WI38 (cell line): ENCODE data around the gene ESYT1.

ENCODE experiments used
- H3K4me3 ChIP-seq: 2 replicates; pipeline ENCODE4 v1.5.1; 2011; ENCODE audit warnings: low read depth, mild to moderate bottlenecking, control low read depth, low read length
- TF ChIP-seq, protein P1 (sequence below): IDR thresholded peaks from 2 replicates; pipeline ENCODE4 v1.5.1; 2012; ENCODE audit warnings: low read depth, mild to moderate bottlenecking, control low read depth, low read length

The ESYT1 gene

DNA sequence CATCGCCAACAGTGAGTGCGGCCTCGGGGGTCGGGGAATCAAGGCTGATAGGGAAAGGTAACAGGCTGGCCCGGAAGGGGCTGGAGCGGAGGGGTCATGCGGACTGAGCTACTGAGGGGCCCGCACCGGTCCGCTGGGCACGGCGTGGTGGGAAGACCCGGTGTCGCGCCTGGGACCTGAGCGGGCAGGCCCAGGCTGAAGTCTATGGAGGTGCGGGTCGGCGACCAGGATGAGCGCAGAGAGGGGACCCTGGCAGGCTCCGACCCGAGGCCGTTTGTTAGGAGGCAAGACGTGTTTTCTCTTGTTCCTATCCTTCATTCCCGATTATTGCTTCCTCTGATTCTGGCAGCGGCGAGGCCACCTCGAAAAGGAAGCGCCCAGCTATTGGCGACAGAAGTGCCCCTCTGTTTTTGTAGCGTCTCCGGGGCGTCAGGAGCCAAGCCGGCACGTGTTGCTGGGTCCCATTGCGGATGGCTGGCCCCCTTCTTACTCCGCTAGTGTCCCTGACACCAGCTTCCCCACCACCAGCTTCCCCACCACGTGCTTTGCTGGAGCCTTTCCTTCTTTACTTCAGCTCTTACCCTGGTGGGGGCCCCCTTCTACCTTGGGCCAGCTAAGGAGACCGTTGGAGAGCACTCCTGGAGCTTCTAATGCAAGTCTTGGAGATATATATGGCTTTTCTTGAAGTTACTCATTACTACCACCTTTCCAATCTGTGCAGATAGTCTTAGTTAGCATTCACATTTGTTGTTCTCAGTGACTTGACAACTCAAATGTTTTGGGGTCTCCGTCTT is 23.1 kb upstream of the ESYT1 start:
- TF ChIP-seq, protein P1, sequence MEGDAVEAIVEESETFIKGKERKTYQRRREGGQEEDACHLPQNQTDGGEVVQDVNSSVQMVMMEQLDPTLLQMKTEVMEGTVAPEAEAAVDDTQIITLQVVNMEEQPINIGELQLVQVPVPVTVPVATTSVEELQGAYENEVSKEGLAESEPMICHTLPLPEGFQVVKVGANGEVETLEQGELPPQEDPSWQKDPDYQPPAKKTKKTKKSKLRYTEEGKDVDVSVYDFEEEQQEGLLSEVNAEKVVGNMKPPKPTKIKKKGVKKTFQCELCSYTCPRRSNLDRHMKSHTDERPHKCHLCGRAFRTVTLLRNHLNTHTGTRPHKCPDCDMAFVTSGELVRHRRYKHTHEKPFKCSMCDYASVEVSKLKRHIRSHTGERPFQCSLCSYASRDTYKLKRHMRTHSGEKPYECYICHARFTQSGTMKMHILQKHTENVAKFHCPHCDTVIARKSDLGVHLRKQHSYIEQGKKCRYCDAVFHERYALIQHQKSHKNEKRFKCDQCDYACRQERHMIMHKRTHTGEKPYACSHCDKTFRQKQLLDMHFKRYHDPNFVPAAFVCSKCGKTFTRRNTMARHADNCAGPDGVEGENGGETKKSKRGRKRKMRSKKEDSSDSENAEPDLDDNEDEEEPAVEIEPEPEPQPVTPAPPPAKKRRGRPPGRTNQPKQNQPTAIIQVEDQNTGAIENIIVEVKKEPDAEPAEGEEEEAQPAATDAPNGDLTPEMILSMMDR, result no peak
- H3K4me3 ChIP-seq, result peak overlapping the region; percentile 90

DNA sequence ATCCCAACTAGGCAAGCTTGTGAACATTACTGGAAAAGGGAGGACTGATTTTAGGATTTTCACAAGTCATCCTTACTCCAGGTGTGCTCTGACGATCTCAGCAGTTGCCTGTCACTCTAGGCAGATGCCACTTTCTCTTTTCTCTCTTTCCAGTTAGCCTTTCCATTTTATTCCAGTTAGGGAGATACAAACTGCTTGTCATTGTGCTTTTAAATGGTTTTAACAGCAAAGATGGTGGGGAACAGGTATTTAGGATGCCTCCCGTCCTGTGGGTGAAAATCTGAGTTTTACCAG is 22.5 kb upstream of the ESYT1 start:
- H3K4me3 ChIP-seq, result peak overlapping the region; percentile 90

DNA sequence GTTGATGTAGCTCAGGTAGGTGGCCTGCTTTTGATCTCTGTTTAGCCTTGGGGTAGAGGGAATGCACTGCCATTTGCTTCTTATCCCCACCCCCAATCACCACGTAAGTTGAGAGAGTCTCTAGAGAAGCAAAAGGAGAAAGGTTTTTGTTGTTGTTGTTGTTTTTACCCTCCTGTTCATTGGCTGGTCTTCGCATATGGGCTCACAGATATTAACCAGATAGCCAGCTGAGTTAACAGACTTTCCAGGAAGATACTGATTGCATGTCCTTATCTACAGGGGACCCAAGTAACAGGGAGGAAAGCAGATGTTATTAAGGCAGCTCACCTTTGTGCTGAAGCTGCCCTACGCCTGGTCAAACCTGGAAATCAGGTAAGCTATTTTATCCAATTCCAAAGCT is 20.8 kb upstream of the ESYT1 start:
- no peak overlapping the region for H3K4me3 ChIP-seq
- TF ChIP-seq, protein P1, result no peak

More for the DNA sequence above, 22.5 kb upstream of the ESYT1 start:
- TF ChIP-seq, protein P1, result no peak

DNA sequence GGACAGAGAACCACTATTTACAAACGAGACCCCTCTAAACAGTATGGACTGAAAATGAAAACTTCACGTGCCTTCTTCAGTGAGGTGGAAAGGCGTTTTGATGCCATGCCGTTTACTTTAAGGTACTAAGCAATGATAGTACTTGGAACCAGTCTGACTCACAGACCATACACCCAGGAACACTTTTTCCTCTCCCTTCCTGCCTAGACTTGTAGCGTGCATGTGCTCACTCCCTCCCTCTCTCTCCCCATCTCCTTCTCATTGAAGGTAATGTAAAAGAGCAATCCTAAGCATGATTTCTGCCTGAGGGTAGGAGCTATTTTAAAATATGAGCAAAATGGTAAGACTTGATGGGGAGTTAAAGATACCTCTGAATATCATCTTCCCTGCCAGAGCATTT is 17.5 kb upstream of the ESYT1 start:
- TF ChIP-seq, protein P1, result no peak
- no peak overlapping the region for H3K4me3 ChIP-seq

DNA sequence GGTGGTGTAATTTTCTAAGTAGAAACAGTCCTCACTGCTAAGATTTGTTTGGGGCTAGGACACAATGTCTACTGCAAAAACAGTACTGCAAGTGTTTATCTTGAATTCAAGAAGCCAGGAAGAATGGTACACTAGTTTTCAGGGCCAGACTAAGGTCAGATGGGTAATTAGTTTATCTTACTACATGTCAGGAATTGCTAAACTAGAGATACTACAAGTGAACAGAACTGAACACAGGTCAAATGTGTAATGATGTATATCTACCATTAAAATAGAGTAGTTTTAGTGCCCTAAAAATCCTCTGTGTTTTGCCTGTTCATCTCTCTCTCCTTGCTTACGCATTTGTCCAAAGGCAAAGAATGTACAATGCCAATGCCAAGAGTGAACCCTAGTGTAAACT is 14.0 kb upstream of the ESYT1 start:
- H3K4me3 ChIP-seq, result no peak overlapping the region
- TF ChIP-seq, protein P1, result no peak

DNA sequence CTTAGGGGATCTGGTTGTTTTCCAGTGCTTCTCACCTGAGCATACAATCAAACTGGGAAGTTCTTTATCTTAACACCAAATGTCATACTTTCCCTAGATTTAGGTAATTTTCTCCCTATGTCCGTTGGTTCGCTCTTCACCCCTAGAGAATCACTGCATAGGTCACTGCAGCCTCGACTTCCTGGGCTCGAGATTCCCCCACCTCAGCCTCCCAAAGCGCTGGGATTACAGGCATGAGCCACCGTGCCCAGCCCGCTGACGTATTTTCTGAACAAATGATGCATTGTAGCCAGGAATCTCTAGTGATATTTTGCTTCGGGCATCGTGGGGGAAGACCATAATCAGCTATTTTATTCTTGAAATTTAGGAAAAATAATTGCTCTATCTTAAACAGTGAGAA is 12.7 kb upstream of the ESYT1 start:
- TF ChIP-seq, protein P1, result no peak
- H3K4me3 ChIP-seq, result peak overlapping the region; percentile 72

DNA sequence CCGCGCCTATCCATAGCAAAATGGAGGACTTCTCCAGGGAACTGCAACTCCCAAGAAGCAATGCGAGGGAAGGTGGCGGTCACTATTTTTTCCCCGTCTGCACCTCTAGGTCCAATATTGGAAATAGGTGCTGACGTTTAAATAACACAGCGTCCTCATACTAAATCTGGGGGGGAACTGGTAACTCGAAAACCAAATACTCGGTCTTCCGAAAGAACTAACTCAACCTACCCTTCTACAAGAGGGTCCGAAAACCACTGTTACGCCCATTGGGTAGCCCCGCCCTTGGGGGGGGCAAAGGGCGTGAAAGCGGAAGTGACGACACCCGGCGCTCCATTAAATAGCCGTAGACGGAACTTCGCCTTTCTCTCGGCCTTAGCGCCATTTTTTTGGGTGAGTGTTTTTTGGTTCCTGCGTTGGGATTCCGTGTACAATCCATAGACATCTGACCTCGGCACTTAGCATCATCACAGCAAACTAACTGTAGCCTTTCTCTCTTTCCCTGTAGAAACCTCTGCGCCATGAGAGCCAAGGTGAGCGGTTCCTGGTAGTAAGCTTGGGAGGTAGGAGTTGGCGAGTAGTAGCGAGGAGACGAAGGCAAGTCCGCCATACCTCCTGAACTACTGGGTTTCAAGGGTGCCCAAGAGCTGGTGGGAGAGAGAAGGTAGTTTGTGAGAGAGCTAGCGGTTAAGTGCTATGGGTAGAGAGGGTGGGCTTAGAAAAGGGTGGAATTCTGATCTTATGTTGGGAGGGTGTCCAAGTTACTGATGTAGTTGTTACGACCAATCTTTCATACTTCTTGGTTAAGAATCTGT is 11.6 kb upstream of the ESYT1 start, which contains the start of gene RPL41:
Gene RPL41 (plus strand): TSS at position 367 of the 815 bp plus-strand sequence.
- TF ChIP-seq, protein P1, result no peak
- peak within 1 kb of the TSS; percentile 72 for H3K4me3 ChIP-seq

DNA sequence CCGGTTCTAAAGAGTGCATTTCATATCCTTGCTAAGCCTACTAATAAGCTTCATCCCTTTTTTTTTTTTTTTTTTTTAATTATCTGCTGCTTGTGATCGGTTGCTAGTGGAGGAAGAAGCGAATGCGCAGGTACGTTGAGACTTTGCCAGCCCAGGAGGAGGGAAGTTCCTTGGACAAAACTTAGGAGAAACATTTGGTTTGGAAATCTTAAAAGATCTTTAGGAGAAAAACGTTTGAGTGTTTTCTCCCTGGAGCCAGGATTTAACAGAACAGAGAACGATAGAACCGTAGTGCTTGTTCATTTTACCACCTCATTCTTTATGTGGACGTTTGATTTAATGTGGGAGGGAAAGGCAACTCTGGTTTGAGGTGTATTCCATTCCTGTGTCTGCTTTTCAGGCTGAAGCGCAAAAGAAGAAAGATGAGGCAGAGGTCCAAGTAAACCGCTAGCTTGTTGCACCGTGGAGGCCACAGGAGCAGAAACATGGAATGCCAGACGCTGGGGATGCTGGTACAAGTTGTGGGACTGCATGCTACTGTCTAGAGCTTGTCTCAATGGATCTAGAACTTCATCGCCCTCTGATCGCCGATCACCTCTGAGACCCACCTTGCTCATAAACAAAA is 10.9 kb upstream of the ESYT1 start:
- H3K4me3 ChIP-seq, result peak overlapping the region; percentile 72
